DMS153 (cell line): Measurements from ENCODE around the gene CGNL1.

Experiments used
- DNase-seq: peaks from one replicate; lab custom pipeline; 2025; lab: John Stamatoyannopoulos, UW

Gene CGNL1

DNA sequence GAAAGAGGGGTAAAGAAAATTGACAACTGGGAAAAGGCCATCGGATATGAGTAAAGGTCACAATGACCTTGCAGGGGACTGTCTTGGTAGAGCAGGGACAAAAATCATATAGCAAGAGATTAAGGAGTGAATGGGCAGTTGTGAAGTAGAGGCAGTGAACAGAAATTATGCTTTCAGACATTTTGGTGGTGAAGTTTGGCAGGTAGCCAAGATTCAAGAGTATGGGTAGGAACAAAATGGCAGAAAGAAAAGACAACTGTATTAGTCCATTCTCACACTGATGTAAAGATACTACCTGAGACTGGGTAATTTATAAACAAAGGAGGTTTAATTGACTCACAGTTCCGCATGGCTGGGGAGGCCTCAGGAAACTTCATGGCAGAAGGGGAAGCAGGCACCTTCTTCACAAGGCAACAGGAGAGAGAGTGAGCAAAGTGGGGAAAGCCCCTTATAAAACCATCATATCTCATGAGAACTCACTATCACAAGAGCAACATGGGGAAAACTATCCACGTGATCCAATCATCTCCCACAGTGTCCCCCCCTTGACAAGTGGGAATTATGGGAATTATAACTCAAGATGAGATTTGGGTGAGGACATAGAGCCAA is 84.0 kb downstream of the CGNL1 start:
- no peak for DNase-seq

DNA sequence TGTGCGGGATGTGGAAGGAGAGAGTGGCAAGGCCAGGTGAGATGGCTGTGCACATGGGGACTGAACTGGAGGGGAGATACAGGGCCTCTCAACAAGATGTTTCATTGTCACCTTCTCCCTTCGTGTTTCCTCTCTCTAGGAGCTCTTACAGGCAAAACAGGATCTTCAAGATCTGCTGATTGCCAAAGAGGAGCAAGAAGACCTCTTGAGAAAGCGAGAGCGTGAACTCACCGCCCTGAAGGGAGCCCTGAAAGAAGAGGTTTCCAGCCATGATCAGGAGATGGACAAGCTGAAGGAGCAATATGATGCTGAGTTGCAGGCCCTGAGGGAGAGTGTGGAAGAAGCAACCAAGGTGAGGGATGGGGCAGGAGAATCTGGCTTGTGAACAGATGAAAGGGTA is 85.2 kb downstream of the CGNL1 start:
- no peak for DNase-seq

DNA sequence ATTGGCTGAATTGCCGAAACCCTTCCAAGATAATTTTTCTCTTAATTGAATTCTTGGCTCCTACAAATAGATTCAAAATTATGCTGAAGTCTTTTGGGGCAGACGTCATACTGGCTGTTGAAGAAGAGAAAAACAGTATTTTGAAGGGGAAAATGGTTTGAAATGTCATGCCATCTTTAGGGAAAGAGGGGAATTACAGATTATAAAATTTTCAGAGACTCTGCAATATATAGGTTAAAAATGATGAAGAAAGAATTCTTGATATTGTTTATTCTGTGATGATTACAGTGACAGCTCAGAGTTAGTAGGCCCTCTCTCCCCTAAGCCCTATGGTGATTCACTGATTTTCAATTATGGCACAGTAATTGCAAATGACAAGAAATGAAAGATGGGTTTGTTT is 86.1 kb downstream of the CGNL1 start:
- no peak for DNase-seq

DNA sequence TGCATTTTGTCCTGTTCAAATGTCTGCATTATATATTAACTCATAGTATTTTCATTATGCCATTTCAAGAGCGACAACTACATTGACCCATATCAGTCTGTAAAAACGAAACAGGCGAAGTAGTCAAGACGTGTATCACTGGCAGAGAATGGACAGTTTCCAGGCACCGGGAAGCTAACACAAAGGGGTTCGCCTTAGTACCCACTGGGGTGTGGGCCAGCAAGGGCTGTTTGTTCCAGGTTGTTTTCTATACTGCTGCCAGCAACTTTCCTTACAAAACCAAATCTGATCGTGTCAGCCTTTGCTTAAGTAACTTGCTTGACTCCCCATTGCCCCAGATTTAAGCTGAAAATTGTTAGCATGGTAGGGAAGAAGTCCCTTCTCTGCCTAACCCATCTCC is 87.1 kb downstream of the CGNL1 start:
- DNase-seq: no peak

DNA sequence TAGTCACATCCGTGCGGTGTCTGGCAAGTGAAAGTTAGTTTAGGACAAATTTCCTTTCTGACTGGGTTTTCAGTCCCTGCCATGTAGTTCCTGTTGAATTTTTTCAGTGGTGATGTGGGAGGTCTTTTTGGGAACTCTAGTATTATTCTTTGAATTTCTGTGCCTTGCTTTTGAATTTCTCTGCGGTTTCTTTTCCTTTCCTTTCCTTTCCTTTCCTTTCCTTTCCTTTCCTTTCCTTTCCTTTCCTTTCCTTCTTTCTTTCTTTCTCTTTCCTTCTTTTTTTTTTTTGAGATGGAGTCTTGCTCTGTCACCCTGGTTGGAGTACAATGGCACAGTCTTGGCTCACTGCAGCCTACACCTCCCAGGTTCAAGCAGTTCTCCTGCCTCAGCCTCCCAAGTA is 88.2 kb downstream of the CGNL1 start:
- DNase-seq: no peak

DNA sequence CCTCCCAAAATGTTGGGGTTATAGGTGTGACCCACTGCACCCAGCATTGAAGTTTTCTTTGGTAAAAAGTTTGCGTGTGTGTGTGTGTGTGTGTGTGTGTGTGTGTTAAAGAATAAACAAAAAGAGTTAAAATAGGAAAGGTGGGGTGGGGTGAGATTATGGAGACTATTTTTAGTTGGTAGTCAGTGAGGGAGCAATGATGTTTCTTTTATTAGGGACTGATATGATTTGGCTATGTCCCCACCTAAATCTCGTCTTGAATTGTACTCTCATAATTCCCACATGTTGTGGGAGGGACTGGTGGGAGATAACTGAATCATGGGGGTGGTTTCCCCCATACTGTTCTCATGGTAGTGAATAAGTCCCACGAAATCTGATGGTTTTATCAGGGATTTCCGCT is 92.2 kb downstream of the CGNL1 start:
- no peak for DNase-seq

DNA sequence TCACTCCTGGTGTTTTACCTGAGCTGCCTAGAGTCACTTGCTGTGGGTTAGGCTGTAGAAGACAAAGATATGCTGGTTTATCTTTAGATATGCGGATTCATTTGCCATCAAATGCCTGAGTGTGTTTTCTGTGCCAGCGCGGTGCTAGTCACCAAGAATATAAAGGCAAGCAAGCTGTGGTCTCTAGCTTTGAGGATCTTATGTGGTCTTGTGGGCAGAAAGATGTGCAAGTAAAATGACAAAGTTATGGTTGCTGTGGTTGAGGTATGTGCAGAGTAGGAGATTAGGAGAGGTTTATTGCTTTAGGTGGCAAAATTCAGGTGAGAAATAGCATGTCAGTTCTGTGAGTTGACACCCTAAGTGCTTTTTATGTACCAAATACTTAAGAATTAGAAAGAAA is 94.2 kb downstream of the CGNL1 start:
- no peak for DNase-seq

DNA sequence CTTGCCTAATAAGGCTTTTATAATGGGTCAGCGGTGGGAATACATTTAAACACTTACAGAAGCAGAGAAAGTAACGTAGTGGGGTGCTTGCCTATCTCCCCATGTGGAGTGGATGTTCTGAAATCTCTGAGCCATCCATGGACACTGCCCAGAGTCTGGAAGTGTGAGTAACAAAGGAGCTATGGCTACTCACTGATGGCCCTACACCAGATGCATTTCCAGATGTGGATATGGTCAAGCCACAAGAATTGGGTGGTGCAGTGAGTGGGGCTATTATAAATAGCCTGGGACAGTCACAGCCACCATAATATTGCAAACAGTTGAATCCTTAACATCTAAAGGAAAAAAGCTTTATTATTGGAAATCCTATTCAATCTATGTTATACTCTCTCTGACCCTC is 96.6 kb downstream of the CGNL1 start:
- no peak for DNase-seq

DNA sequence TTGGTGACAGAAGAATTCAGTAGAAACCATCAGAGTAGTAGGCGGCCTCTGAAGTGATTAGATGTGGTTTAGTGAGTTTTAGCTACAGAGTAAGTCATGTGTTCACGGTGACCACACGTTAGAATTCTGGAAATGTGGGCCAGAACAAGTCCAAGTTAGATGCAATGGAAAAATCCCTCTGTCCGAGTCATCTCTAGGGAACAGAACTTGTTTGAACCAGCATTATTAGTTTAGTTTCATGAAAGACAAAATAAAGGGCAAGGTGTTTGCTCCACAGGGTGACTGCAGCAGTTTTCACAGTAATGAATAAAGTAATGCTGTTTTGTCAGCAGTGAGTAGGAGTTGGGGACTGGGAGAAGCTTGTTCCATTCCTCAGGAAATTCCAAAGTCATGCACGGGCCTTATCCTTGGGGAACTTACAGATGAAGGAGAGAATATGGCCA is 100.2 kb downstream of the CGNL1 start:
- no peak for DNase-seq

DNA sequence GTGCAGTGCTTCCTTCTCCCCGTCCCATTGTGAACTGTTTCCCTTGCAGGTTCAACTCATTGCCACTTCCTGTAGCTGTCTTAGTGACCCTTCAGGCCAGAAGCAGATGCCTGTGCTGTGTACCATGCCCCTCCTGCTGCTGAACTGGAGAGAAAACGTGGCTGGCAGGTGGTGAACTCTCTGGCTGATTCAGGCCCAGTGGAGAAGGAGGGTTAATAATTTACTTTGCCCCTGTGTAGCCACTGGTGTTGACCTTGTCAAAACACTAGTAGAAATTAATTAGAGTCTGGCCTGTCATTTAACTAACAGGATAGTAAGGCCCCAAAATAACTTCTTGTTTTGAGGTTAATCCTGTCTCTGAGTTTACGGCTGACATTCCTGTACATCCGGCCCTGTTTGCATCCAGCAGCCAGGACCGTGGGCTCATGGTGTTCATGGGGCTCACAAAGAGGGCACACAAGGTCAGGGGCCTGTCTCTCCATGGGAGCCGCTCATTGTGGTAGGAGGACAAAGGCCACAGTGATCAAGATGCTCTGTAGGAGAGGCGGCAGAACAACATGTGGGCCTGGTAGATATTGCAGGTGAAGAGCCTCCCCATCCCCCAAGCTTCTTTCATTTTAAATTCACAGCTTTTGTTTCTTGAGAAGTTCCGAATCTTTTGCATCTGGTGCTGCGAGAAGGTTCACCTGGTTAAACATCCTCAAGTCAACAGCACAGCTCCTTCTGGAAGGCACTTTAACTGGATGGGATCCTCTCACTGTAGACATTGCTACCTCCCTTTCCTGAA is 101.6 kb downstream of the CGNL1 start:
- DNase-seq: no peak

DNA sequence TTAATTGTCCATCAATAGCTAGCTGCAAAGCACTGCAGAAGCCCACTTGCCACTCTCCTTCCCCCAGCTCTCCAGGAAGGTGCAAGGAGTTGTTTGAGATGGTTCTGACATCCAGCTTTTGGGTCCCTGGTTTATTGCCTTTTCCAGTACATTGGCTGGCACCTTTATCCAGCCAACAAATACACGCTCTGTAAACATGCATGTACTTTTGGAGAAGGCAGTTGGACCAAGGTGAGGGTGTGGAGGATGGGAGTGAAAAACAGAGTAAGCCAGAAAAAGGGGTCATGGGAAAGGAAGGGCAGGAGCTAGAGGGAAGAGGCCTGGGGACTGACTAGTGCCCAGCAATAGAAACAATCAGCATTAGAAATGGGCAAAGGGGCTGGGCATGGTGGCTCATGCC is 102.7 kb downstream of the CGNL1 start:
- no peak for DNase-seq

DNA sequence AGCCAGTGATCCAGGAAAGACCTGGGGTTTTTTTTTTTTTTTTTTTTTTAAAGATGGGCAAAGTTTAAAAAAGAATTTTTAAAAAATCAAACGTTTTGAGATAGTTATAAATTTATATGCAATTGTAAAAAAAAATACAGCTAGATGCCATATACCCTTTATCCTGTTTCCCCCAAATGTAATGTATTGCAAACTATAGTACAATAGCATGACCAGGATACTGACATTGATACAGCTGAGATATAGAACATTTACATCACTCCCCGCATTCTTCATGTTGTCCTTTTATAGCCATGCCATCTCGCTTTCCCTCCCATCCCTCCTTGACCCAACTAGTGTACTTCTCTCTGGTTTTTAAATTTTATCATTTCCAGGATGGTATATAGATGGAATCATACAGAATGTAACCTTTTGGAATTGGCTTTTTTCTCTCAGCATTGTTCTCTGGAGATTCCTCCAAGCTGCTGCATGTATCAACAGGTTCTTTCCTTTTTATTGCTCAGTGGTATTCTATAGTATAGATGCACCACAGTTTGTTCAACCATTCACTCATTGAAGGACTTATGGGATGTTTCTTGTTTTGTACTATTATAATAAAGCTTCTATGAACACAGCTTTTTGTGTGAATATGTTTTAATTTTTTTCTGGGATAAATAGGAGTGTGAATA is 104.9 kb downstream of the CGNL1 start:
- no peak for DNase-seq

DNA sequence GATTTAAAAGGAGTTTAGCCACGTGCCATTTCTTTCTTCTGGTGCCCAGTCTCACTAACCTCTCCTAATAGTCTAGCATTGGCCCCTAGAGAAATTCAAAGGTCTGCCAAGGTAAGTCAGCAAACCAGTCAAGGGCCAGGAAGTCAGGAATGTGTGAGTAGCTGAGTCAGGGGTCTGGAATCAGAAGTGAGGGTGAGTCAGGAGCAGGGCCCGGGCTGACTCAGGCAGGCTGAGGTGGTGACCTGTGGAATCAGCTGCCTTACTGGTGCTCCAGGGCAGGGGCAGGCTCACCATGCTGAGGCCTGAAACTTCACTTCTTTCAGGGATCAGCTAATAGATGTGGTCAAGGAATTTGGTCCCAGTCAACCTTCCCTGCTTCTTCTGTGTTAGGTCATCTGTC is 109.6 kb downstream of the CGNL1 start:
- DNase-seq: no peak

DNA sequence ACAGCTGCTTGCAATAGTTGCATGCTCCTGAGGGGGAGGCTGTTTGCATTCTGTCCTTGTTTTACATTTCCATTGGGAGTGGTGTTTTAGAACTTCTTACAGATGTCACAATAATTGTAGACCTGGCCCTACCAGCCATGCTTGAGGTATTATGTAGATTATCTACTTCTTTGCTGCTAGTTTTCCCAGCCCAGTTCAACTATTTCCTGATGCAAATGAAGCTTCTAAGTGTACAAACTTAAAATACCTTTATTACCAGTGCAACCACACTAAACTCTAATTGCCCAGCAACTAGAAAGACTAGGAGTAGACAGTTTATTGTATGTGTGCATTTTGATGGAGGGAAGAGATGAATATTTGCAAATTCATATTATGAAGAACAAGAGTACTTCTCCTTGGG is 110.5 kb downstream of the CGNL1 start:
- no peak for DNase-seq

DNA sequence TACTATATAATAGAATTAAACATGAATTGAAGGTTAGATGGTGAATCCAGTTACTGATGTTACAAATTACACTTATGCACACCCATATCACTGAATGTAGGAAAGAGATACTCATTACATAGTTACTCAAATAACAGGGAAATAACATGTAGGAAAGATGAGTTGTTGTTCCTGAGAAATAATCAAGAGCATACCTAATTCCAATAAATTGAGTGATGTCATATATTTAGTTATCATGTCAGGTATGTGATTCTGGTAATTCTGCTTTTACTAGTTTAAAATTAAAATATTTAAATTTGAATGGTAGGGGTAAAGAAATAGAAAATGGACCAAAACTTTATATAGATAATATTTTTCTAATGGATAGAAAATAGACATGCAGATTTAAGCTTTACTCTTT is 112.8 kb downstream of the CGNL1 start:
- DNase-seq: no peak

DNA sequence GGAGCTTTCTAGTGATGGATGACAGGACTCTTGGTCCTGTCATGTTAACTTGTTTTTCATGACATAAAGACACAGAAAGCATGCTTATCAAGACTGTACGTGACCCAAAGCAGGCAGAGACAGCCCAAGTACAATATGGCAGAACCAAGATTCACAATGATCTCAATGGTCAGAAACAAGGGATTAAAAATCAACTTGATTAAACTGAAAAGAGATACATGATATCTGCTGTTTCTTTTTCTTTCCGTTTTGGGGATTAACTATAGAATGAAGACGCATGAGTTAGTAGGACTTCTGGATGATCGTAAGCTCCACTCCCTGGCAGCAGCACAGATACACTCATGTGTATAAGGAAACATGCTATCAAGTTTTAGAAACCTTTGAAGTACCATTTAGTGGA is 117.0 kb downstream of the CGNL1 start:
- DNase-seq: no peak

DNA sequence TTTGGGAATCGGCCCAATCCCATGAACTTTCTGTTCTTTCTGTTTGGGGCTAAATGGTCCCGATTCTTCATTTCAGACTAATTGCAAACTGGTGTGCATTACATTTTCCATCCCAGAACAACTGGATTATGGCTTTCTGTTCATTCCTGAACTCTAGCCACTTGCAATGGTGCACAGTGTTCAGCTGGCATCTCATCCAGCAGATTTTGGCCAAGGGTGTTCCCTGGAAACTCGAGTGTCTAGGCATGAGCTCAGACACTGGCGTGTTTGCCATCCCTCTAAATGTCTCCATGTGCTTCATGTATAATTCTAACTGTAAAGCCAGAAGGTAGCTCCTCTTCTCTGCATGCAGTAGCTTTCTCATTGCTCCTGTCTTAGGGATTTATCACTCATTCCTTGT is 118.3 kb downstream of the CGNL1 start:
- DNase-seq: no peak

DNA sequence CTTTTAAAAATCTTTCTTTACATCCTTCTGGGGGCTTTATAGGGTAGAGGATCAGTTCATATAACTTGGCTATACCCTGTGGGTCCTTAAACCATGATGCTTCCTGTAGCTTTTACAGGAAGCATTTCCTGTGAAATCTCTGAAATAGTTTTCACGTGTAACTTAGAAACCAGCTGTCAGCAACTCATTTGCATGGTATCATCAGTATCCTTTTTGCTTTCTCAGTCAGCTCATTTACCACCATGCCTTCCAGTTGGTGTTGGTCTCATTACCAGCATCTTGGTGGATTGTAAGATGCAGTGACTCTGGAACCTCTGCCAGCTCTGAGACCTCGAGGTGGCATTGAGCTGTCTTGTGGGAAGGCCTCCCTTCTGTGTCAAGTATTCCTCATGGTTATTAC is 118.7 kb downstream of the CGNL1 start:
- no peak for DNase-seq

DNA sequence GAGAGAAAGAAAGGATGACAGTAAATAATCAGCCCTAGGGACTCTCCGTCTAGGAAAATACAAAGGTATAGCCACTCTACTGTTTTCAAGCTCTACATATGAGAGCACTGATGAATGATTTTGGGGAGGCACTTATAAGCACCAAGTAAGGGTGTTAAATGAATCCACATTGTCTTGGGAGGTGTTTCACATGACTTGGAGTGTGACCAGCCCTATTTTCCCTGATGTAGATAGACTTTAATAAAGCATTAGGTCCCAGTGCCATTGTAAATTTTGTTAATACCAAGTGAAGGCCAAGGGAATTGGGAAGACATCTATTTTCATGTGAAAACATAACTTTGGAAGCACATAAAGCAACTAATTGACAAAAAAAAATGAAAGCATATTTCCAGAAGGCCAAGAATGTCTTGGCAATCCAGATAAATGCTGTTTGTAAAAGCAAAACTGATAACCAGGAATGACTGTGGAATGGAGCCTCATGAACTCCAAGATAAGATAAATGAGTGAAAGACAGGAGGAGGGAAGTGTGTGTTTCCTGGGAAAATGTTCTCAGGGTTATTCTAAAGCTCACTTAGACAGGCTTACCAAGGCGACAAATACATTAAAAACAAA is 119.4 kb downstream of the CGNL1 start:
- DNase-seq: no peak

DNA sequence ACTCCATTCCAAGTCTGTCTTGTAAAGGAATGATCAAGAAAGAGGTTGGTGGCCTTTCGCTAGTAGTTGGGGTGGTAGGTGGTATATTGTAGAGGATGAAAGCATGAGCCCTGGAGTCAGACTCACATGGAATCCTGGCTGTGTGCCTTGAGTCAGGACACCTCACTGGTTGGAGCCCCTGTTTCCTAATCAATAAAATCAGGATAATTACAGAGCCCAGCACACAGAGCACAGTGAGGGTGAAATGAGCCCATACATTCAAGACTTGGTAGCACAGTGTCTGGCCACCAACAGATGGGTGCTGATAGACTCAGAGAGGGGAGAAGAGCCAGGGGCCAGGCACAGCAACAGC is 120.3 kb downstream of the CGNL1 start:
- DNase-seq: no peak

DNA sequence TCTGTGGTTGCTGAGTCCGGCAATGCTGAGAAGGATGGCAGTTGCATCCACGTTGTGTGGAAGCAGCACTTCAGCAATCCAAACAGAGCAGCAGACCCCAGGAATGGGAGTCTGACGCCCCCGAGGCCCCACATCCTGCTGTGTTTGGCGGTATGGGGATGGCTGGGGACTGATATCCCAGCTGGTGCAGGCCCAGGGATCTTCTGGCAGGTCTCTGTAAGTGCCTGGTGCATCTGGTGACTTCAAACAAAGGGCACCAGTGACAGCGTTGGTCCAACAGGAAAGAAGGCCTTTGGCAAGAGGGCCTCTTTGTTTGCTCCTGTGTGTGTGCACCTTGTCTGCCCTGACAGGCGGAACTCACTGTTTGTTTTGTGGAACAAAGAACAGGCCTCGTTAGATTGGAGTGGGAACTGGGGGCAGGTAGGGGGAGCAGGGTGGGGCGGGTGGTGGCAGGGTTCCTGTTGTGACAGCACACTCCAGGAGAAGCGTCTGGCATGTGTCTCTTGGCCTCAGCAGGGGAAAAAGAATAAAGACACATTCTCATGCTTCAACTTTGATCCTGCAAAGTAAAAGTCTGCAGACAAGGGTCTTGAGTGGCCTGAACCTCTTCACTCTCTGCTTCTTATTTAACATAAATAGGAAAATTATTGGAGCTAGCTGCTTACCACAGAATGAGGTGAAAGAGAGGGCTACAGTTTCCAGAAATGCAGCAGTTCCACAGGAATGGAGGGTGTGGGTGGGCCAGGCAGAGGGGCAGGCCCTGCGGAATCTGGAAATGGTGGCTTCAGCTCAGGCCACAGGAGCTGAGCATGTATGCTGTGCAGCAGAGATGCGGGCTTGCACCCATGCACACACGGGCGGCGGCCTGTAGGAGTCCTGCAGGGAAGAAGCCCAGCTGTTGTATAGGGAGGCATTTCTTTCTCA is 120.9 kb downstream of the CGNL1 start:
- DNase-seq: peak; percentile 95

DNA sequence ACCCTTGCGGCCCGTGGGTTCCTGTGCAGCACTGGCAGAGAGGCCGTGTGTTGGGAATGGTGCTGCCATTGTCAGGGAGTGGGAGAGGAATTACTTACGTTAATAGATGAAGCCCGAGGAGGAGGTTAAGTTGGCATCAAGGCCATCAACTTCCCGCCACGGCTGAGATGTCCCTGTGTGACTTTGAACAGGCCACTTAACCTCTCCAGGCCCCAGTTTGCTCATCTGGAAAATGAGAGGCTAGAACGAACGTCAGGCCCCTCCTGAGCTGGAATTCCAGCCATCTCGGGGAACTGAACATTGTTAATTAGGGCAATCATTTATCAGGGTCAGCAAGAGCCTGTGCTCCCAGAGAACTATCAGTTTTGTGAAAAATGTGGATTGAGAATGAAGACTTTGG is 124.0 kb downstream of the CGNL1 start:
- no peak for DNase-seq
